ENCODE data around the gene FAM43B. TPM values are rescaled to one million over a fixed set of nuclear protein-coding genes. Genes with fewer than 3 reads are reported as not detected.

Gene FAM43B
- total and polyA plus RNA-seq, 10 of the 15 experiments (the other 5 are each of a cell fraction or from before 2014, with no cell fraction given), result not detected

DNA sequence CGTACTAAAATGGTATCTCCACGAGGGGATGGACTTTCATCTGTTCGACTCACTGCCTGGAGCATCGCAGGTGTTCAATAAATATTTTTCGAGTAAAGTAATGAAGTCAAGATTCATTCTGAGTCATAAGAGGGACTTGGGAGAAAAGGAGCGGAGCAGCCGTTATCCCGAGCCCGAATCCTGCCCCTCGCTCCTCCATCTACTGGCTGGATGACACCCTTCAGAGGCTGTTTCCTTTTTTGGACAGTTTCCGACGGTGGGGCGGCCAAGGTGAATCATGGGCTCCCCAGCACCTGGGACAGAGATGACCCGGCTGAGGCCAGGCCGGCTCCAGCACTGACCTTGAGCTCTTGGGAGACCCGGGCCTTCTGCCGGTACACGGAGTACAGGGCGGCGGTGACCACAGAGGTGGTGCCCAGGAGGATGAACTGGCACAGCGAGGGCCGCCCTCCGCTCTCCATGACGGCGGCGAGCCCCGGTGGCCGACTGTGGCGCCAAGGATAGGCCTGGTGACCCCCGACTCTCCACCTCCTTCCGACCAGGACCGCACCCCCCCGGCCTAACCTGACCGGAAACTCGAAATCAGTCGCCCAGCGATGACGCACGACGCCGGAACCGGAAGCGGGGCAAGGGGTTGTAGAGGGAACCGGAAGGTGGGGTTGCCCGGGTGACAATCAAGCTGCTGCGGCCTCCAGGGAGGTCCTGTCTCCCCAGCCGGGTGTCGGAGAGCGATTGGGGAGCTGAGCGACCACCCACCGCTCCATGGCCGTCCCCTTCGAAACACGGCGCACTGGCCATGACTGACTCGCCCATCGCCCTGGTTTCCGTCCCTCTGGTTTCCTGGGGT, 44.6 kb upstream of the FAM43B start, which contains the start of gene MUL1 (continued):
- TF ChIP-seq ZNF592 (IDR thresholded peaks at IDR 0.05) (no peak), RFX5 (IDR thresholded peaks at IDR 0.05; ENCODE audit: low read depth, low read length) (no peak; the same call in 1 of the 2 replicates), SMC3 (IDR thresholded peaks at IDR 0.05; ENCODE audit: borderline replicate concordance, low read length) (no peak), IRF4 (IDR thresholded peaks at IDR 0.05; ENCODE audit: low read depth, low read length) (no peak), ZNF24 (IDR thresholded peaks at IDR 0.05) (no peak), LARP7 (IDR thresholded peaks at IDR 0.05) (peak; percentile 80; the same call in 1 of the 2 replicates), CREM (IDR thresholded peaks at IDR 0.05; ENCODE audit: low read depth) (peak; percentile 99), NBN (IDR thresholded peaks at IDR 0.05) (peak; percentile 84; the same call in 1 of the 2 replicates), NR2C1 (IDR thresholded peaks at IDR 0.05) (peak; percentile 89), SIX5 (IDR thresholded peaks at IDR 0.05; ENCODE audit: low read depth, low read length, severe bottlenecking) (peak; percentile 69), BMI1 (IDR thresholded peaks at IDR 0.05; ENCODE audit: borderline replicate concordance) (peak; percentile 82), FOXK2 (IDR thresholded peaks at IDR 0.05) (no peak; the same call in 1 of the 2 replicates), FOXM1 (IDR thresholded peaks at IDR 0.05; ENCODE audit: low read depth, low read length) (no peak), ZNF384 (IDR thresholded peaks at IDR 0.05; ENCODE audit: borderline replicate concordance, low read depth, low read length) (no peak), FOS (IDR thresholded peaks at IDR 0.05; ENCODE audit: borderline replicate concordance, extremely low read depth, insufficient read length) (no peak), BCL11A (IDR thresholded peaks at IDR 0.05; ENCODE audit: low read depth, low read length) (no peak), NFYA (IDR thresholded peaks at IDR 0.05; ENCODE audit: borderline replicate concordance, low read depth, low read length) (no peak), GATAD2B (conservative IDR thresholded peaks at IDR 0.05; ENCODE audit: low read depth) (peak; percentile 74), ETV6 (conservative IDR thresholded peaks at IDR 0.05 in 1 of 2, IDR thresholded peaks at IDR 0.05 in 1 of 2; ENCODE audit: borderline replicate concordance in 1 of 2, low read depth in 1 of 2) (no peak), MYC (IDR thresholded peaks at IDR 0.05; ENCODE audit: insufficient read depth, insufficient read length, insufficient replicate concordance, low read length, severe bottlenecking) (no peak), TCF7 (IDR thresholded peaks at IDR 0.05; ENCODE audit: borderline replicate concordance) (no peak), BHLHE40 (IDR thresholded peaks at IDR 0.05; ENCODE audit: borderline replicate concordance in 1 of 2, low read depth in 2 of 2, low read length in 1 of 2) (peak in 1 of 2 experiments; percentile 26; a peak in 1 of 4 replicates)
- TF ChIP-seq, protein P1, sequence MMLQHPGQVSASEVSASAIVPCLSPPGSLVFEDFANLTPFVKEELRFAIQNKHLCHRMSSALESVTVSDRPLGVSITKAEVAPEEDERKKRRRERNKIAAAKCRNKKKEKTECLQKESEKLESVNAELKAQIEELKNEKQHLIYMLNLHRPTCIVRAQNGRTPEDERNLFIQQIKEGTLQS (IDR thresholded peaks at IDR 0.05; ENCODE audit: borderline replicate concordance, extremely low read depth, low read depth, low read length), result peak; percentile 82; the same call in 1 of the 2 replicates
- TF ChIP-seq, protein P2, sequence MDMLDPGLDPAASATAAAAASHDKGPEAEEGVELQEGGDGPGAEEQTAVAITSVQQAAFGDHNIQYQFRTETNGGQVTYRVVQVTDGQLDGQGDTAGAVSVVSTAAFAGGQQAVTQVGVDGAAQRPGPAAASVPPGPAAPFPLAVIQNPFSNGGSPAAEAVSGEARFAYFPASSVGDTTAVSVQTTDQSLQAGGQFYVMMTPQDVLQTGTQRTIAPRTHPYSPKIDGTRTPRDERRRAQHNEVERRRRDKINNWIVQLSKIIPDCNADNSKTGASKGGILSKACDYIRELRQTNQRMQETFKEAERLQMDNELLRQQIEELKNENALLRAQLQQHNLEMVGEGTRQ (IDR thresholded peaks at IDR 0.05; ENCODE audit: borderline replicate concordance, low read depth, low read length), result no peak

Measured in GM12878 (cell line).